ENCODE results near the gene VKORC1. TPM values are rescaled to one million over a fixed set of nuclear protein-coding genes. Genes with fewer than 3 reads are reported as not detected.
A peak's percentile ranks its signal among the peaks of the same experiment; 100 is the strongest.

VKORC1 gene
- total RNA-seq, 3 donors from 2014 or later: 62.8 to 63.8 (median 63.5) TPM

DNA sequence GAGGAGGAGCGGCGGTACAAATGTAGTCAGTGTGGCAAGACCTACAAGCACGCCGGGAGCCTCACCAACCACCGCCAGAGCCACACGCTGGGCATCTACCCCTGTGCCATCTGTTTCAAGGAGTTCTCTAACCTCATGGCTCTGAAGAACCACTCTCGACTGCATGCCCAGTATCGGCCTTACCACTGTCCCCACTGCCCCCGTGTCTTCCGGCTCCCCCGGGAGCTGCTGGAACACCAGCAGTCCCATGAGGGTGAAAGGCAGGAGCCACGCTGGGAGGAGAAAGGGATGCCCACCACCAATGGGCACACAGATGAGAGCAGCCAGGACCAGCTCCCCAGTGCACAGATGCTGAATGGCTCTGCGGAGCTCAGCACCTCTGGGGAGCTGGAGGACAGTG lies 17.6 kb downstream of the VKORC1 start:
- H3K36me3 Mint-ChIP-seq (ENCODE audit: insufficient read depth): peaks cover 24% of the 10 kb centered on the region
- no peaks in the 10 kb centered on the region for H3K9me3 Mint-ChIP-seq
- ATAC-seq (no peak), DNase-seq (no peak)
- H3K27me3 Mint-ChIP-seq (ENCODE audit: low read depth): no peaks in the 10 kb centered on the region
- H3K4me3 Mint-ChIP-seq: no peak overlapping the region
- H3K4me1 Mint-ChIP-seq (ENCODE audit: low read depth): peaks cover 38% of the 10 kb centered on the region

GRCh38 chr16:31076319-31076718 lies 18.3 kb downstream of the VKORC1 start:
- H3K9me3 Mint-ChIP-seq: no peaks in the 10 kb centered on the region

DNA sequence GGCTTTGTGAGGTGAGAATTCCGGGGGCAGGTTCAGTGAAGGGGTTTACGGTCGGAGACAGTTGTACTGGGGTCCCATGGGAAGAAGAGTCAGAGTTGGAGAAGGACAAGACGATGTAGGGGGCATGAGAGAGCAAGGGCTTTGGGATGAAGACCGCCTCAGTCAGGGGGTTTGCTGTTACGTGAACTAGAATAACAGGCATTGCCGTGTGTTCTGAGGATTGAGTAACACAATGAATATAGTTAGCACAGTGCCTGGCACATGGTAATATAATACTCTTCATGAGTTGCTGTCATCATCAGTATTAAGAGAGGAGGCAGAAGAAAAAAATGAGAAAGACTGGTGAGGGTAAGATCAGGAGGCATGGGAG lies 19.8 kb downstream of the VKORC1 start:
- Mint-ChIP-seq H3K27me3 (ENCODE audit: low read depth) (no peaks in the 10 kb centered on the region), H3K36me3 (ENCODE audit: insufficient read depth) (peaks cover 21% of the 10 kb centered on the region), H3K9me3 (no peaks in the 10 kb centered on the region), H3K4me3 (peak overlapping the region; percentile 95), H3K4me1 (ENCODE audit: low read depth) (peaks cover 38% of the 10 kb centered on the region)
- no peak for DNase-seq
- ATAC-seq: no peak

More at GRCh38 chr16:31076319-31076718, 18.3 kb downstream of the VKORC1 start:
- Mint-ChIP-seq H3K27me3 (ENCODE audit: low read depth) (no peaks in the 10 kb centered on the region), H3K4me3 (peak overlapping the region; percentile 95), H3K4me1 (ENCODE audit: low read depth) (peaks cover 41% of the 10 kb centered on the region), H3K36me3 (ENCODE audit: insufficient read depth) (peaks cover 24% of the 10 kb centered on the region)
- no peak for ATAC-seq
- no peak for DNase-seq

DNA sequence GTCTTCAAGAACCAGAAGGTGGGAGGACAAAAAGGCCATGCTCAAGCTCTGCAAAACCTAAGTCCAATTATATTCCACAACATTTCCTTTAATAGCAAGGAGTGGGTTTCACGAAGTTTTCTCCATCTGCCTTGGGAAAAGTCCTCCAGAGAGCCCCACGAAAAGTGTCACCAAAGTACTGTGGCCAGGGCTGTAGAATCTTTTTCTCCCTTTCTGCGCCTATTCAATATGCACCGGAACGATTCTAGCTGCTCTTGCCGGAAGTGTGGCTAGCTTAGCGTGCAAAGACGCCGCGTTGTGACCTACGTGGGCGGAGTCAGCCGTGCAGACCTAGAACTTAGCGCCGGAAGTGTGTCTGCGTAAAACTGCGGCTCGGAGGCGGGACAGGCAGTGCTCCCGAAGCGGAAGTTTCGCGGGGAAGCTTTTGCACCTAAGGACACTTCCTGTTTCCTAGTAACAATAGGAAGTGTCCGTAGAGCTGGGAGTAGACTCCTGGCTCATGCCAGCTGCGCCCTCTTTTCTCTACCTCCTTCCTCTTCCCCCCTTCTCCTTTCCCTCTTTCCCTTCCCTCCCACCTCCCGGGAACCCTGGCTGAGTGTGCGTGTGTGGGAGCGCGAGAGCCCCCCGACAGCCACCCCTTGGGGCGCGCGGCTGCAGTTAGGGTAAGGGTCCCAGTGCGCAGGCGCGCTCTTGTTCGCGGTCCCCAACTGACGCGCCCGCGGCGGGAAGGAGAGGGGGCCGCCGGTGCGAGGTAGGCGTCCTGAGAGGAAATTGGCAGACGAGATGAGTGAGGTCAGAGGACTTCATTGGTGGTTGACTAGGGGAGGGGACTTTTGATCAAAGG lies 20.4 kb downstream of the VKORC1 start, which contains the start of the genes ZNF646 and ZNF668:
Gene ZNF646, plus strand, starts transcription at position 453 of the 844 bp plus-strand sequence. CDS start 1,903 bp downstream, outside the sequence.
Gene ZNF668, minus strand, starts transcription at position 271 of the 844 bp plus-strand sequence. CDS start 9,781 bp downstream, outside the sequence.
- Mint-ChIP-seq H3K4me3 (peak within 1 kb of the TSS; percentile 98), H3K9me3 (no peaks in the 10 kb centered on the region), H3K4me1 (ENCODE audit: low read depth) (peaks cover 39% of the 10 kb centered on the region), H3K27me3 (ENCODE audit: low read depth) (no peaks in the 10 kb centered on the region), H3K36me3 (ENCODE audit: insufficient read depth) (peaks cover 21% of the 10 kb centered on the region)
- ATAC-seq: peak; percentile 81 to 83
- peak; percentile 96 for DNase-seq

- Mint-ChIP-seq H3K36me3 (ENCODE audit: insufficient read depth) (peaks cover 13% of the 10 kb centered on the region), H3K4me3 (peak overlapping the region; percentile 98), H3K9me3 (no peaks in the 10 kb centered on the region), H3K4me1 (ENCODE audit: low read depth) (peaks cover 39% of the 10 kb centered on the region), H3K27me3 (ENCODE audit: low read depth) (no peaks in the 10 kb centered on the region)
- ATAC-seq (peak; percentile 66 to 71), DNase-seq (peak; percentile 78)
Observed at GRCh38 chr16:31073142-31073969, 21.2 kb downstream of the VKORC1 start.

DNA sequence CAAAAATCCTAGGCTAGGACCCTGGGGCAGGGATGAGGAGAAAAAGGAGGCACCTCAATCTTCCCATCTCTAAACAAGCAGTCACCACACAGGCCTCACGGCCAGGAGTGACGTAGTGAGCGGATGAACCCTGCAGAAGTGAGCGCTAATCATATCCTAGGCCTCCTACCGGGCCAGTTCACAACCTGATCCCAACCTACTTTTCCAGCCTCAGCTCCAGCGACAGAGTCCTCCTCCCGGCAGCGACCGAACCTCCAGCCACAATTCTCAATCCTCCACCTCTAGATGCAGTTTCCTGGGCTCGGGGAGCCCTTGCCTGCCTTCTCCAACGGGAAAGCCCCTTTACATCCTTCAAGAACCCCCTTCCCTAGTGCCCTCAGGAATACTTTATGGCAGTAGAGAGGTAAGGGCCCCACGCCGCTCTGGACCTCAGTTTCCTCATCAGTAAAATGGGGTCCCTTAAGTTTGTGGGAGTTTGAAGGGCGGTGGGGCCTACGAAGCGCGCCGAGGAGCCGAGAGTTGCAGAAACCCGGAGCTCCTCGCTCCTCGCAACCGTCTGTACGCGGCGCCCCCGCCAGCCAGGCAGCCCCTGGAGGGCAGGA lies 22.0 kb downstream of the VKORC1 start:
- H3K4me1 Mint-ChIP-seq (ENCODE audit: low read depth): peaks cover 35% of the 10 kb centered on the region
- peak in 1 of 2 donors; percentile 1 for ATAC-seq

GRCh38 chr16:31071861-31072260 lies 22.7 kb downstream of the VKORC1 start:
- Mint-ChIP-seq H3K9me3 (no peaks in the 10 kb centered on the region), H3K36me3 (ENCODE audit: insufficient read depth) (peaks cover 2% of the 10 kb centered on the region), H3K27me3 (ENCODE audit: low read depth) (no peaks in the 10 kb centered on the region), H3K4me3 (peak overlapping the region; percentile 98), H3K4me1 (ENCODE audit: low read depth) (peaks cover 35% of the 10 kb centered on the region)
- DNase-seq (no peak), ATAC-seq (no peak)

More for the DNA sequence above, 22.0 kb downstream of the VKORC1 start:
- Mint-ChIP-seq H3K9me3 (no peaks in the 10 kb centered on the region), H3K27me3 (ENCODE audit: low read depth) (no peaks in the 10 kb centered on the region), H3K36me3 (ENCODE audit: insufficient read depth) (peaks cover 6% of the 10 kb centered on the region), H3K4me3 (peak overlapping the region; percentile 98)
- DNase-seq: no peak

- H3K4me3 Mint-ChIP-seq: no peak overlapping the region
- H3K9me3 Mint-ChIP-seq: no peaks in the 10 kb centered on the region
- H3K36me3 Mint-ChIP-seq (ENCODE audit: insufficient read depth): peaks cover 5% of the 10 kb centered on the region
- ATAC-seq (no peak), DNase-seq (no peak)
- peaks cover 49% of the 10 kb centered on the region for H3K4me1 Mint-ChIP-seq (ENCODE audit: low read depth)
- H3K27me3 Mint-ChIP-seq (ENCODE audit: low read depth): no peaks in the 10 kb centered on the region
Observed at GRCh38 chr16:31067342-31067741, 27.3 kb downstream of the VKORC1 start.

DNA sequence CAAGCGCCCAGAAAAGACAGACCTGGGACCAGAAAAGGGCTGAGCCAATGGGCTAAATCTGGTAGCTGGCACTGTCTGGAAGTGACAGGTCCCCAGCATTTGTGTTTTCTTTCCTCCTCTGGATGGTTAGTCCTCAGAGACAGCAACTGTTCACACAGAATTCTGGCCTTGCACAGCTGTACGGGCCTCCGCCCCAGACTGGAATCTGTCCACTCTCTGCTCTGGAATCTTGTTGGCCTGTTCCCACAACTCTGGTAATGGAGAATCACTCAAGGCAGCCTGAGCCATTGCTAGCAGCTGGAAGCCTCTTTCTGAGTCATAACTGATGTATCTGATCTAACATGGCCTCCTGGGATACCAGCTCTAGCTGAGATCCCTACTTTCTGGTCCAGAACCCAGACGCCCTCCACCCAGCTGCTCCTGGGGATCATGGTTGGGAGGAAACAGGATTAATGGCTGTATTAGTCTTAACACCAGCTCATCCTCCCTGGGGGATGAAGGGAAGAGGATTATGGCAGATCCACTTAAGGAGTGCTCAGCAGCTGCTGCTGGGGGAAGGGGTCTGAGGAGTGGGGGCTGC lies 29.6 kb downstream of the VKORC1 start:
- no peak for ATAC-seq
- H3K9me3 Mint-ChIP-seq: no peaks in the 10 kb centered on the region
- peak overlapping the region; percentile 59 for H3K4me3 Mint-ChIP-seq
- peaks cover 12% of the 10 kb centered on the region for H3K36me3 Mint-ChIP-seq (ENCODE audit: insufficient read depth)
- no peak for DNase-seq
- H3K27me3 Mint-ChIP-seq (ENCODE audit: low read depth): no peaks in the 10 kb centered on the region
- peaks cover 40% of the 10 kb centered on the region for H3K4me1 Mint-ChIP-seq (ENCODE audit: low read depth)

DNA sequence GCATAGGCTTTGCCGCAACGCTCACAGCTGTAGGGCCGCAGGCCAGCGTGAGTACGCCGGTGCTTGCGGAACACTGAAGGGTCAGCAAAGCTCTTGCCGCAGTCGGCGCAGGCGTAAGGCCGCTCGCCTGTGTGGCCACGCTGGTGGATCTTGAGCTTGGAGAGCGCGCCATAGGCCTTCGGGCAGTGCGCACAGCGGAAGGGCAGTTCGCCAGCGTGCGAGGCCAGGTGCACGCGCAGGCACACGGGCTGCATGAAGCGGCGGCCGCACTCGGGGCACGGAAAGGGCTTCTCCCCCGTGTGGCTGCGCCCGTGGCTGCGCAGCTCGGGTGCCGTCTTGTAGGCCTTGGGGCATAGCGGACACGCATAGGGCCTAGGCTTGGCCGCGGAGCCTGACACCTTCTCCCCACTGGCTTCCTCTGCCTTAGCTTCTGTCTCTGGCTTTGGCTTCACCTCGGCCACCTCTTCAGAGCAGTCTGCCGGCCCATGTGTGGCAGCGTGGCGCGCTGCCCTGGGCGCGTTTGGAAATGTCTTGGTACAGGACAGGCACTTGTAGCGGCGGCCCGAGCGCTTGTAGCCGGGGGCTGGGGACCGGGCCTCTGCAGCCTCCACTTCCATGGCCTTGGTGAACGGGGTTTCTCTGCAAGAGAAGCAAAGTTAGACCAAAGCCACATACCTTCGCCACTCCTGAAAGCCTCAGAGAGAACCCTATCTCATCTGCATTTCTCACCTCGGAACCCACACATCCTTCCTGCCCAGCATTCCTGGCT lies 30.6 kb downstream of the VKORC1 start:
- Mint-ChIP-seq H3K9me3 (no peaks in the 10 kb centered on the region), H3K36me3 (ENCODE audit: insufficient read depth) (peaks cover 16% of the 10 kb centered on the region), H3K4me1 (ENCODE audit: low read depth) (peaks cover 36% of the 10 kb centered on the region), H3K27me3 (ENCODE audit: low read depth) (no peaks in the 10 kb centered on the region), H3K4me3 (peak overlapping the region; percentile 59)
- ATAC-seq (peak; percentile 40 to 44), DNase-seq (no peak)

GRCh38 chr16:31063495-31063842 lies 31.1 kb downstream of the VKORC1 start:
- Mint-ChIP-seq H3K4me3 (no peak overlapping the region), H3K4me1 (ENCODE audit: low read depth) (peaks cover 35% of the 10 kb centered on the region), H3K36me3 (ENCODE audit: insufficient read depth) (peaks cover 16% of the 10 kb centered on the region), H3K9me3 (no peaks in the 10 kb centered on the region), H3K27me3 (ENCODE audit: low read depth) (no peaks in the 10 kb centered on the region)
- ATAC-seq (peak in 1 of 2 donors; percentile 10), DNase-seq (no peak)

DNA sequence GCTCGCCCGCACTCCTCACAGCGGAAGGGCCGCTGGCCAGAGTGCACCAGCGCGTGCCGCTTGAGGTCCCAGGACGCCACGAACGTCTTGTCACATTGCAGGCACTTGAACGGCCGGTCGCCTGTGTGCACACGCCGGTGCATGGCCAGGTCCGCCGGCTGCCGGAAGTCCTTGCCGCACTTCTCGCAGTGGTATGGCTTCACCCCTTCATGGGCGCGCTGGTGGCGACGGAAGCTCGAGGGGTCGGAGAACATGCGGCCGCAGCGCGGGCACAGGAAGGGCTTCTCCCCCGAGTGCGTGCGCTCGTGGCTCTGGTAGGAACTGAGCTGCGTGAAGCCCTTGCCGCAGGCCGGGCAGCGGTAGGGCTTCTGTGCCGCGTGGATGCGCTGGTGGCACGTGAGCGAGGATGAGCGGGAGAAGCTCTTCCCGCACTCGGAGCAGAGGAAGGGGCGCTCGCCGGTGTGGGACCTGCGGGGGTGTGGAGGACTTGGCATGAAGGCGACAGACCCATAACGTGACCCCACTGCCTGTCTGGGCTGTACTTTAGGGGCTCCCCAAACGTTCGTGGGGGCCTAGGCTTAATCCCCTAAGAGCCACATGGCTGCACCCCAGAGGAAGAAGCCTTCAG lies 32.7 kb downstream of the VKORC1 start:
- Mint-ChIP-seq H3K4me1 (ENCODE audit: low read depth) (peaks cover 35% of the 10 kb centered on the region), H3K4me3 (no peak overlapping the region), H3K27me3 (ENCODE audit: low read depth) (no peaks in the 10 kb centered on the region), H3K9me3 (no peaks in the 10 kb centered on the region), H3K36me3 (ENCODE audit: insufficient read depth) (peaks cover 16% of the 10 kb centered on the region)
- no peak for ATAC-seq
- DNase-seq: no peak

All from activated T-cell treated with anti-CD3 and anti-CD28 coated beads, Interleukin-2, amount 50 U/mL, for 4 hours (primary cell).